ENCODE data around the gene ENTPD2.
"Not testable (repeated sequence)": the region's sequence is repeated elsewhere in the genome, so short reads cannot be mapped to it uniquely, and the experiment has no call there.

Gene ENTPD2

GRCh38 chr9:137063311-137064026 is 9.6 kb upstream of the ENTPD2 start:
- no peak for DNase-seq
- Mint-ChIP-seq H3K36me3 (ENCODE audit: low read depth) (no peaks in the 10 kb centered on the region), H3K4me3 (no peak overlapping the region), H3K4me1 (peaks cover 4% of the 10 kb centered on the region), H3K9me3 (no peaks in the 10 kb centered on the region), H3K27me3 (ENCODE audit: low read depth, poor library complexity) (peaks cover 41% of the 10 kb centered on the region), H3K27ac (no peak overlapping the region)
- TF ChIP-seq CTCF (IDR thresholded peaks at IDR 0.05): no peak

GRCh38 chr9:137062798-137063197 is 8.9 kb upstream of the ENTPD2 start:
- H3K27ac Mint-ChIP-seq; H3K9me3 Mint-ChIP-seq; DNase-seq; H3K36me3 Mint-ChIP-seq (ENCODE audit: low read depth); H3K4me1 Mint-ChIP-seq; H3K4me3 Mint-ChIP-seq: not testable (repeated sequence)
- H3K27me3 Mint-ChIP-seq (ENCODE audit: low read depth, poor library complexity): peaks cover 41% of the 10 kb centered on the region

- Mint-ChIP-seq H3K4me3 (no peak overlapping the region), H3K36me3 (ENCODE audit: low read depth) (no peaks in the 10 kb centered on the region), H3K4me1 (no peaks in the 10 kb centered on the region), H3K9me3 (no peaks in the 10 kb centered on the region), H3K27me3 (ENCODE audit: low read depth, poor library complexity) (peaks cover 45% of the 10 kb centered on the region), H3K27ac (no peak overlapping the region)
- no peak for TF ChIP-seq CTCF (IDR thresholded peaks at IDR 0.05)
- DNase-seq: no peak
Observed at GRCh38 chr9:137062384-137062783, 8.5 kb upstream of the ENTPD2 start.

- Mint-ChIP-seq H3K9me3 (no peaks in the 10 kb centered on the region), H3K27me3 (ENCODE audit: low read depth, poor library complexity) (peaks cover 79% of the 10 kb centered on the region), H3K4me1 (no peaks in the 10 kb centered on the region)
Observed at GRCh38 chr9:137058521-137059234, 4.8 kb upstream of the ENTPD2 start.

GRCh38 chr9:137057545-137057944 is 3.7 kb upstream of the ENTPD2 start:
- no peak for TF ChIP-seq CTCF (IDR thresholded peaks at IDR 0.05)
- Mint-ChIP-seq H3K4me1 (no peaks in the 10 kb centered on the region), H3K27ac (no peak overlapping the region), H3K9me3 (no peaks in the 10 kb centered on the region), H3K4me3 (no peak overlapping the region), H3K36me3 (ENCODE audit: low read depth) (no peaks in the 10 kb centered on the region), H3K27me3 (ENCODE audit: low read depth, poor library complexity) (peaks cover 87% of the 10 kb centered on the region)
- DNase-seq: no peak

More at GRCh38 chr9:137058521-137059234, 4.8 kb upstream of the ENTPD2 start:
- no peak for DNase-seq
- no peak overlapping the region for H3K27ac Mint-ChIP-seq
- H3K4me3 Mint-ChIP-seq: no peak overlapping the region
- no peaks in the 10 kb centered on the region for H3K36me3 Mint-ChIP-seq (ENCODE audit: low read depth)
- TF ChIP-seq CTCF (IDR thresholded peaks at IDR 0.05): no peak

- Mint-ChIP-seq H3K4me1 (no peaks in the 10 kb centered on the region), H3K27me3 (ENCODE audit: low read depth, poor library complexity) (peaks cover 89% of the 10 kb centered on the region), H3K9me3 (no peaks in the 10 kb centered on the region), H3K4me3 (no peak overlapping the region), H3K36me3 (ENCODE audit: low read depth) (no peaks in the 10 kb centered on the region), H3K27ac (no peak overlapping the region)
- no peak for DNase-seq
- TF ChIP-seq CTCF (IDR thresholded peaks at IDR 0.05): no peak
Observed at GRCh38 chr9:137056739-137057415, 3.0 kb upstream of the ENTPD2 start.
